ENCODE data around the gene ITGB6. TPM values are rescaled to one million over a fixed set of nuclear protein-coding genes. Genes with fewer than 3 reads are reported as not detected.

The ITGB6 gene
- polyA plus RNA-seq, 1 experiment, result not detected

DNA sequence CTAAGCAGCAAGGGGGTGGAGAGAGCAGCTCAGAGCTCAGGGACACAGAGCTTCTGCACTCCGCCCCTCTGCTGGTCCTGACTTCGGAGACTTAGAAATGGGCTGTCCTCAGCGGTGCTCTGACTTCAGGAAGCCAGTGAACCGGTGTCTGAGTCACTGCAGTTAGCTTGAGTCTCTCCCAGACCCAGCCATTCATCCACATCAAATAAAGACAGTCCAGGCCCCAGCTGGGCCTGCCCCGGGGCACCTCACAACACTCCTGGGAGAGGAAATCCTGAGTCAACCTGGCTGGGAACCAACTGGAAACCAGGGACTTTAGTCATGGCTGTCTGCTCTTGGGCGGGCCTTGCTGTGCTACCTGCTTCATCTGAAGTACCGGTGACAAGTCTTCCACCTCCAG lies 5.4 kb upstream of the ITGB6 start:
- no peak overlapping the region for H3K4me3 ChIP-seq (ENCODE audit: low read depth, low read length)
- peak overlapping the region; percentile 79 for H3K27ac ChIP-seq (ENCODE audit: low read depth, low read length)
- ChIA-PET CTCF (interaction anchor here (1.1 kb wide), 1 partner anchor 64 kb away, joined by 7 read pairs; no protein-coding TSS in a partner anchor), POLR2A (interaction anchor here (0.6 kb wide), 1 partner anchor 26 kb away, joined by 5 read pairs; no protein-coding TSS in a partner anchor)
- peak; percentile 69 for DNase-seq (ENCODE audit: low read depth, low spot score)
- no peak for TF ChIP-seq CTCF (IDR thresholded peaks at IDR 0.05; ENCODE audit: low read depth, low read length)
- H3K9me3 ChIP-seq (ENCODE audit: control insufficient read depth, insufficient read depth, low read length), result no peaks in the 10 kb centered on the region
- H3K27me3 ChIP-seq (ENCODE audit: control insufficient read depth, insufficient read depth, low read length), result no peaks in the 10 kb centered on the region

GRCh38 chr2:160203422-160203821 lies 3.4 kb upstream of the ITGB6 start:
- TF ChIP-seq CTCF (IDR thresholded peaks at IDR 0.05; ENCODE audit: low read depth, low read length), result no peak
- DNase-seq (ENCODE audit: low read depth, low spot score), result no peak
- no peaks in the 10 kb centered on the region for H3K9me3 ChIP-seq (ENCODE audit: control insufficient read depth, insufficient read depth, low read length)
- no peak overlapping the region for H3K27ac ChIP-seq (ENCODE audit: low read depth, low read length)
- POLR2A ChIA-PET, result no interaction called here
- no peak overlapping the region for H3K4me3 ChIP-seq (ENCODE audit: low read depth, low read length)
- CTCF ChIA-PET, result no interaction called here
- H3K27me3 ChIP-seq (ENCODE audit: control insufficient read depth, insufficient read depth, low read length), result no peaks in the 10 kb centered on the region

- CTCF ChIA-PET, result no interaction called here
- POLR2A ChIA-PET, result no interaction called here
- no peak overlapping the region for H3K4me3 ChIP-seq (ENCODE audit: low read depth, low read length)
- TF ChIP-seq CTCF (IDR thresholded peaks at IDR 0.05; ENCODE audit: low read depth, low read length), result no peak
- no peak for DNase-seq (ENCODE audit: low read depth, low spot score)
- no peaks in the 10 kb centered on the region for H3K9me3 ChIP-seq (ENCODE audit: control insufficient read depth, insufficient read depth, low read length)
- H3K27ac ChIP-seq (ENCODE audit: low read depth, low read length), result no peak overlapping the region
- H3K27me3 ChIP-seq (ENCODE audit: control insufficient read depth, insufficient read depth, low read length), result no peaks in the 10 kb centered on the region
Measured at GRCh38 chr2:160203007-160203406, 2.9 kb upstream of the ITGB6 start.

GRCh38 chr2:160201849-160202539 lies 1.9 kb upstream of the ITGB6 start:
- H3K9me3 ChIP-seq (ENCODE audit: control insufficient read depth, insufficient read depth, low read length), result no peaks in the 10 kb centered on the region
- TF ChIP-seq CTCF (IDR thresholded peaks at IDR 0.05; ENCODE audit: low read depth, low read length), result no peak
- POLR2A ChIA-PET, result no interaction called here
- H3K4me3 ChIP-seq (ENCODE audit: low read depth, low read length), result no peak overlapping the region
- no peak overlapping the region for H3K27ac ChIP-seq (ENCODE audit: low read depth, low read length)
- no peaks in the 10 kb centered on the region for H3K27me3 ChIP-seq (ENCODE audit: control insufficient read depth, insufficient read depth, low read length)
- DNase-seq (ENCODE audit: low read depth, low spot score), result no peak
- CTCF ChIA-PET, result no interaction called here

DNA sequence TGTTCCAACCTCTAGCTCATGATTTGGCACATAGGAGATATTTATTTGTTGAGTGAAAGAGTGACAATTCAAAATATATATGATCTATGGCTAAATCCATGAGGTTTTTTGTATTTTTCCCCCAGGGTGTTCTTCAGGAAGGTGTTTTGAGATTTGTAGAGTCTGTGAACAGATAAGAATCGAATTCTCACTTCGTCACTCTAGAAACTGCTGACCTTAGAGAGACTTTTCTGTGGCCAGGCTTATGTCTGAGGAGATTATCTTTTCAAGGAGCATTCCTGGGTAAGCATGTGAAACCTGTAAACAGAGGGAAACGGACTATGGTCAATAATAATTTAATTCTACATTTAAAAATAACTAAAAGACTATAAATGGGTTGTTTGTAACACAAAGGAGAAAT lies 849 bp upstream of the ITGB6 start:
- Histone ChIP-seq H3K27ac (ENCODE audit: low read depth, low read length) (no peak overlapping the region), H3K9me3 (ENCODE audit: control insufficient read depth, insufficient read depth, low read length) (no peaks in the 10 kb centered on the region), H3K27me3 (ENCODE audit: control insufficient read depth, insufficient read depth, low read length) (no peaks in the 10 kb centered on the region), H3K4me3 (ENCODE audit: low read depth, low read length) (no peak overlapping the region)
- ChIA-PET CTCF (interaction anchor here (1.0 to 1.1 kb wide), 2 partner anchors 8 to 51 kb away, joined by 3 read pairs; no protein-coding TSS in a partner anchor), POLR2A (no interaction called here)
- no peak for TF ChIP-seq CTCF (IDR thresholded peaks at IDR 0.05; ENCODE audit: low read depth, low read length)
- no peak for DNase-seq (ENCODE audit: low read depth, low spot score)

All from AG04450 (cell line).